Measurements from ENCODE around the gene SLC5A1. TPM values are rescaled to one million over a fixed set of nuclear protein-coding genes. Genes with fewer than 3 reads are reported as not detected.

The SLC5A1 gene
- total RNA-seq, 1 donor, result not detected

DNA sequence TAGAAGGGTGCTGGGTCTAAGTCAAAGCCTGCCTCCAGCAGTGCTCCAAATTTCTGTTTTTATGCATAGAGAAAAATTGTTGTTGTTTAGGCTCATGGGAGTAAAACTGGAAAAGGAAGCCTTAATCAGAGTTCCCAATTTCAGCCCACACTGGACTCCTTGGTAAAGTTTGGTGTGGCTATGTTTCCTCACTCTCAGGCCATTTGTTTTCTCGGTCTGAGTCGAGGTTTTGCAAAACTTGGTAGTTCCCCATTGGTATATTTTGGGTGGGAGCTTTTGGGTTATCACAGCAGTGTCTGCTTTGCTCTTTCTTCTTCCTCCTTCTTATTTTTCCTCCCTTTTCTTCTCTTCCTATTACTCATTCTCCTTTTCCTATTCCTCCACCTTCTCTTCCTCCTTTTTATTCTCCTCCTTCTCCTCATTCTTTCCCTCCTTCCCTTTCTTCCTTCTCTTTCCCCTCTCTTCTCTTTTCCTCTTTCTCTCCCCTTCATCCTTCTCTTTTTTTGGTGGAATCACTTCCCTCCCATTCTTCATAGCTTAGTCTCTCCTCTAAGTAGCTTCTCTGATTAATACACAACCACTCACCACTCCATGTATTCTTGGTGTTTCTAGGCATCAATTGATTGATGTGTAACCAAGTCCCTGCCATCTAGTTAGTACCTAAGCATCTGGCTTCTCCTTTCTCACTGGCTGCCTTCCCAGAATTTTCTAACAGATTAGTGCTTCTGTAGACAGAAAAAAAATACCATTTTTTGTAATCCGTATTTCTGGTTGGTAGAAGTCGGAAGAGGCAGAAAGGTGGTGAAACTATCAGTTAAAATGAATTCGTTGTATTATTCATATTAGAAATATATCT lies 10.1 kb downstream of the SLC5A1 start:
- no peak overlapping the region for H3K4me2 ChIP-seq (ENCODE audit: insufficient read depth, low read length)
- H3K4me3 ChIP-seq (ENCODE audit: insufficient read depth, low read length), result no peak overlapping the region
- no peak overlapping the region for H3K27ac ChIP-seq (ENCODE audit: low read depth, low read length)
- no peaks in the 10 kb centered on the region for H3K79me2 ChIP-seq (ENCODE audit: insufficient read depth, low read length)
- TF ChIP-seq, protein P1, sequence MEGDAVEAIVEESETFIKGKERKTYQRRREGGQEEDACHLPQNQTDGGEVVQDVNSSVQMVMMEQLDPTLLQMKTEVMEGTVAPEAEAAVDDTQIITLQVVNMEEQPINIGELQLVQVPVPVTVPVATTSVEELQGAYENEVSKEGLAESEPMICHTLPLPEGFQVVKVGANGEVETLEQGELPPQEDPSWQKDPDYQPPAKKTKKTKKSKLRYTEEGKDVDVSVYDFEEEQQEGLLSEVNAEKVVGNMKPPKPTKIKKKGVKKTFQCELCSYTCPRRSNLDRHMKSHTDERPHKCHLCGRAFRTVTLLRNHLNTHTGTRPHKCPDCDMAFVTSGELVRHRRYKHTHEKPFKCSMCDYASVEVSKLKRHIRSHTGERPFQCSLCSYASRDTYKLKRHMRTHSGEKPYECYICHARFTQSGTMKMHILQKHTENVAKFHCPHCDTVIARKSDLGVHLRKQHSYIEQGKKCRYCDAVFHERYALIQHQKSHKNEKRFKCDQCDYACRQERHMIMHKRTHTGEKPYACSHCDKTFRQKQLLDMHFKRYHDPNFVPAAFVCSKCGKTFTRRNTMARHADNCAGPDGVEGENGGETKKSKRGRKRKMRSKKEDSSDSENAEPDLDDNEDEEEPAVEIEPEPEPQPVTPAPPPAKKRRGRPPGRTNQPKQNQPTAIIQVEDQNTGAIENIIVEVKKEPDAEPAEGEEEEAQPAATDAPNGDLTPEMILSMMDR (IDR thresholded peaks at IDR 0.05; ENCODE audit: extremely low read depth, low read depth, low read length), result no peak
- H3K36me3 ChIP-seq (ENCODE audit: insufficient read depth, low read length), result no peaks in the 10 kb centered on the region
- H3K9me3 ChIP-seq (ENCODE audit: low read depth, low read length), result no peaks in the 10 kb centered on the region
- DNase-seq (ENCODE audit: insufficient read length, low spot score, missing footprints), result no peak
- no peak overlapping the region for H2AFZ ChIP-seq (ENCODE audit: low read length)
- no peaks in the 10 kb centered on the region for H4K20me1 ChIP-seq (ENCODE audit: insufficient read depth, low read length)
- H3K27me3 ChIP-seq (ENCODE audit: insufficient read depth, low read length), result peaks cover 8% of the 10 kb centered on the region
- H3K4me1 ChIP-seq (ENCODE audit: insufficient read depth, low read length), result peaks cover 10% of the 10 kb centered on the region

DNA sequence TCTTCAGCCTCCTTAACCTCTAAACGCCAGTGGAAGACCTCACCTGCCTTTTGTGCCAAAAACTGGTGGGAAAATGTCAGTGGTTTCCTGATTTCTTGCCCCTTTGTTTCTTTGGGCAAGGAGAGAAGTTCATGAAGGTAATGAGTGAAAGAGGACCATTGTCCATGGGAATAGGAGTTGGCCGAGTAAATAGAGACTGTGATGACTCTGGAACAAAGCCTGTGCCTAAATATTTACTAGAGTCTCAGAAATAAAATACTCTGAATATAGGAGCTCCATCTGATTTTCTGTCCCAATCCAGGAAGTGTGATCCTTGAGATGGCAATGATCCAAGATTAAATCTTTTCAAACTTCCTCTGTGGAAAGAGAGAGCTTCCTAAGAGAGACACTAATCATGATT lies 12.0 kb downstream of the SLC5A1 start:
- Histone ChIP-seq H4K20me1 (ENCODE audit: insufficient read depth, low read length) (no peaks in the 10 kb centered on the region), H3K27me3 (ENCODE audit: insufficient read depth, low read length) (peaks cover 6% of the 10 kb centered on the region), H3K4me1 (ENCODE audit: insufficient read depth, low read length) (peaks cover 10% of the 10 kb centered on the region), H3K79me2 (ENCODE audit: insufficient read depth, low read length) (no peaks in the 10 kb centered on the region), H3K36me3 (ENCODE audit: insufficient read depth, low read length) (no peaks in the 10 kb centered on the region), H3K4me2 (ENCODE audit: insufficient read depth, low read length) (no peak overlapping the region), H3K4me3 (ENCODE audit: insufficient read depth, low read length) (no peak overlapping the region), H2AFZ (ENCODE audit: low read length) (no peak overlapping the region), H3K27ac (ENCODE audit: low read depth, low read length) (no peak overlapping the region), H3K9me3 (ENCODE audit: low read depth, low read length) (no peaks in the 10 kb centered on the region)
- no peak for DNase-seq (ENCODE audit: insufficient read length, low spot score, missing footprints)
- TF ChIP-seq, protein P1 (IDR thresholded peaks at IDR 0.05; ENCODE audit: extremely low read depth, low read depth, low read length), result no peak

DNA sequence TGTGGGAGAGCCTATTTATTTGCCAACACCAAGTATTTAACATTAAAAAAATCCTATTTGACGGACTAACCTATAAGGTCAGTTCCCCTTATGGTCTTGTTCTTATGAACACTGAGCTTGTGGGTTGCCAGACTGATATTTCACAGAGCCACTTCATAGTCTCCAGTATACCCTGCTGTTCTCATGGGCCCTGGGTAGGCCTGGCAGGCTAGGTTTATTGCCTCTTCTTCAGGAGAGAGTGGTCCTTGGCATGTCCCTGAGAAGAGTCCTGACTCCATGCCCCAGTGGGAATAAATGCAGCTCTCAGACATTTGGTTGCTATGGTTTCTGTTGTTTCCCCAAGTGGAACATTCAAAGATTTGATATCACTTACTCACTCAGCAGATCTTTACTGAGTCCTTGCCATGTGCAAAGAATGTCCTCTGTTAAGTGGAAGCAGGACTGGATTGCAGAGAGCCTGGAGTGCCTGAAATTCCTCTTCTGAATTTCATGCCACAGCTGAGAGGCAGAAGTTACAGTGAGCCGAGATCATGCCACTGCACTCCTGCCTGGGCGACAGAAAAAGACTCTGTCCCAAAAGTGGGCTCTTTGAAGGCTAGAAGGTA lies 15.7 kb downstream of the SLC5A1 start:
- H3K27ac ChIP-seq (ENCODE audit: low read depth, low read length), result no peak overlapping the region

More for the DNA sequence above, 15.7 kb downstream of the SLC5A1 start:
- H3K4me3 ChIP-seq (ENCODE audit: insufficient read depth, low read length), result no peak overlapping the region
- no peaks in the 10 kb centered on the region for H4K20me1 ChIP-seq (ENCODE audit: insufficient read depth, low read length)
- H3K79me2 ChIP-seq (ENCODE audit: insufficient read depth, low read length), result no peaks in the 10 kb centered on the region
- peaks cover 9% of the 10 kb centered on the region for H3K27me3 ChIP-seq (ENCODE audit: insufficient read depth, low read length)
- no peak for DNase-seq (ENCODE audit: insufficient read length, low spot score, missing footprints)
- H3K36me3 ChIP-seq (ENCODE audit: insufficient read depth, low read length), result no peaks in the 10 kb centered on the region
- H2AFZ ChIP-seq (ENCODE audit: low read length), result no peak overlapping the region
- TF ChIP-seq, protein P1 (IDR thresholded peaks at IDR 0.05; ENCODE audit: extremely low read depth, low read depth, low read length), result no peak
- H3K9me3 ChIP-seq (ENCODE audit: low read depth, low read length), result no peaks in the 10 kb centered on the region
- no peak overlapping the region for H3K4me2 ChIP-seq (ENCODE audit: insufficient read depth, low read length)
- H3K4me1 ChIP-seq (ENCODE audit: insufficient read depth, low read length), result no peaks in the 10 kb centered on the region
